ENCODE measurements around the gene WDFY1. TPM values are rescaled to one million over a fixed set of nuclear protein-coding genes. Genes with fewer than 3 reads are reported as not detected.

WDFY1 gene
- total and polyA plus RNA-seq, 9 of the 15 experiments (the other 6 are each of a cell fraction or from before 2014, with no cell fraction given) = 5.4 to 27.6 (median 17.5) TPM

- TF ChIP-seq MGA (IDR thresholded peaks at IDR 0.05) = no peak
- no peak for TF ChIP-seq KAT7 (CRISPR knock-in tag; IDR thresholded peaks at IDR 0.05; ENCODE audit: borderline replicate concordance)
- TF ChIP-seq E2F3 (CRISPR knock-in tag; IDR thresholded peaks at IDR 0.05) = no peak
- TF ChIP-seq NRF1 (conservative IDR thresholded peaks at IDR 0.05 in 1 of 2, IDR thresholded peaks at IDR 0.05 in 1 of 2) = peak; percentile 85 to 87
- TF ChIP-seq ZBTB33 (CRISPR knock-in tag; IDR thresholded peaks at IDR 0.05) = peak; percentile 41; the same call in 1 of the 2 replicates
- no peak for TF ChIP-seq FOXM1 (IDR thresholded peaks at IDR 0.05; ENCODE audit: low read depth)
- no peak for TF ChIP-seq FOXM1 (CRISPR knock-in tag; IDR thresholded peaks at IDR 0.05; ENCODE audit: low read depth)
- no peak for TF ChIP-seq NR2F6 (CRISPR knock-in tag; IDR thresholded peaks at IDR 0.05)
- TF ChIP-seq RFX7 (CRISPR knock-in tag; IDR thresholded peaks at IDR 0.05) = no peak
- no peak for TF ChIP-seq NR1H2 (CRISPR knock-in tag; IDR thresholded peaks at IDR 0.05)
- no peak for TF ChIP-seq CHD2 (IDR thresholded peaks at IDR 0.05; ENCODE audit: low read depth, low read length)
- no peak for TF ChIP-seq PRPF4 (IDR thresholded peaks at IDR 0.05; ENCODE audit: insufficient read depth, low read depth, low read length, poor library complexity, severe bottlenecking)
These were observed 12.1 kb upstream of the WDFY1 start, which contains the start of gene MRPL44 (continued) for GRCh38 chr2:223957092-223957851.

All from K562 (cell line).